Inferior parietal cortex (tissue), 1 donor: ENCODE data around the gene TCF4.

Experiments
- DNase-seq: peaks from one replicate; pipeline ENCODE4 v3.0.0-alpha.2; 2016; ENCODE audit errors: extremely low spot score

The TCF4 gene

GRCh38 chr18:55585920-55586561, 2.0 kb downstream of the TCF4 start:
- peak; percentile 80 for DNase-seq

GRCh38 chr18:55585065-55585919, 2.7 kb downstream of the TCF4 start:
- DNase-seq, result peak; percentile 68

- no peak for DNase-seq
These were observed 3.8 kb downstream of the TCF4 start for GRCh38 chr18:55584201-55584600.

GRCh38 chr18:55582325-55582724, 5.7 kb downstream of the TCF4 start:
- no peak for DNase-seq

DNA sequence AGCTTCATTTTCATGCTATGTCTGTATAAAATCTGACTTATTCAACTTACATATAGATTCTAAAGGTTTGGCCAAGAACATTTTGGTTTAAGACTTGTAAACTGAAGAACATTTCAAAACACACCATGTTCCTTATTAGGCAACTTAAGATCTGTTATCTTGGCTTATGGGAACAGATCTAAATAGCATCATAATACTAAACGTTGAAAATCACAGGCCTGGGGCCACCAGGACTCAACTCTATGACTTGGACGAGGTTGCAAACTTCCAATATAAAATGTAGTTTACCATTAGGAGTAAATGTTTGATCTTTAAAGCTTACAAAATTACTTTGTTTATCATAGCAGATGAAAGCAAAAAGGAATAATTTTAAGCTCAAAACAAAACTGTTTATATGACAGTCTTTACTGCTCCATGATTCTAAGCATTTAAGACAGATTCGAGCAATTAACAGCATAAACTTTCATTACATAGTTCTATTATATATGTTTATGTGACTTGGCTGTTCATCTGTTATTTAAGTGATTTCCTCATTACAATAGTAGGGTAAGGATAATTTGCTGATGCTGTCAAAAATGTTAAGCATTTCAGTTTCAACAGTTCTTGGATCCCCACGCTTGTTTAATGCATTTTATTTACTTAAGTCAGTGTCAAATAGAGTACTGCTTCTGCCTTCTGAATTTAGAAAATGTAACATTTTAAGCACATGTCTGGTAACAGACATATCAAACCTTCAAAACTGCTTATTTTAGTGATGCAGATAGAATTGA, 8.3 kb downstream of the TCF4 start:
- DNase-seq, result peak; percentile 37

DNA sequence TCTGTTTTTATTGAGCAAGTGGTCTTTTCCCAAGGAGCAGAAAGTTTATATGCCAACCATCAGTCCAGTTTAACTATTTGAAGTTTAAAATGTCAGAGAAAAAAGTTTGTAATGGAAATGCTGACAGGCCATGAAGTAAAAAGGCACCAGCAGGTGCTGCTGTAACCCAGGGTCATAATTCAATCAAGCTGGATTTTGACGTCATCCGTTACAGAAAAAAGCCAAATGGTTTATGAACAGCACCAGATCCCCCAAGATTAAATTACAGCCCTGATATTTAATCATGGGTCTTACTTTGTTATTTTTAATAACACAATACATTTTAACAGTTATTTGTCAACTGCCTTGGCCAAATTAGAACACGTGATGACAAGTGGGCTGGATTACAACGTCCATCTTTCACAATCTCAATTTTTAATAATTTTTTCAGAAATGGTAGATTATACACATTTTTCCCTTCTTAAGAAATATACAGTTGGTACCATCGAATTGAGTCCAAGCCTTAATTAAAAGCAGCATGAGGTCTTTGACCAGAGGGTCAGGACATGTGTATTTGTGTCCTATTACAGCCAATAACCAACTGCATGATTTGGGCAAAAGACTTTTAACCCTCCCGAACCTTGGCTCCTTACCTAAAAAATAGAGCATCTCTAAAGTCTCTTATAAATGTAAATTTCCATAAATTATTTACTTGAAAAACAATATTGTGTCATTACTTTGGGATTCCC, 10.0 kb downstream of the TCF4 start:
- DNase-seq, result no peak

DNA sequence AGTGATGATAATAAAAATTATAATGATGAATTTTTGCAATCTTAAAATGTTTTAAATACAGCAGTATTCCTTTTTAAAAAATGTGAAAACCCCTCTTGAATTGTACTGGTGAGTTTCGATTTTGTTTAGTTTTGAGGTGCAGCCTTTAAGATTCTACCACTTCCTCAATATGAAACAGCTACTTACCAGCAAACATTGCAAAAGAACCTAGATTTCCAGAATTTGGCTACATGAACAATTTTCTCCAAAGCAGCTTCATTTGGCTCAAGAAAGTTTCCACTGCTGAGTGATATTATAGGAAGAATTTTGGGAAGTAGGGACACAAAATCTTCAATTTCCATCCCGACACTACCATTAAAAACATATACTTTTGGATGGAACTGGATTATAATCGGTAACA, 12.0 kb downstream of the TCF4 start:
- no peak for DNase-seq

GRCh38 chr18:55575066-55575465, 12.9 kb downstream of the TCF4 start:
- DNase-seq, result no peak

- DNase-seq, result no peak
These were observed 14.6 kb downstream of the TCF4 start for GRCh38 chr18:55573386-55573785.

GRCh38 chr18:55570966-55571365, 17.0 kb downstream of the TCF4 start:
- no peak for DNase-seq

DNA sequence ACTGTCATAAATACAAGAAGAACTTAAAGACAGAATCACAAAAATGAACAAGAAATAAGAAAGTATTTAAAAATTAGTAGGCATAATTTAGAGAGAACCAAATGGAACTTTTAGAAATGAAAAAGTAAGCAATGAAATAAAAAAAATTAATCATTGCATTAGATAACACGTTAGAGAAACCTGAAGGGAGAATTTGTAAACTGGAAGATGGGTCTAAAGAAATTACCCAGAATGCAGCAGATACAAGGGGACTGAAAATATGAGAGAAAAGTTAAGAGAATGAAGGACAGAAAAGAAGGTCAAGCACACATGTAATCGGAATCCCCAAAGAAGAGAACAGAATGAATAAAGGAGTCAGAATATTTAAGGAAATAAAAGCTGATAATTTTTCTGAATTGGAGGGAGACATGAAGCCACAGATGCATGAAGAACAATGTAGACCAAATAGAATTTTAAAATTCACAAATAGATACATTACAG, 21.5 kb downstream of the TCF4 start:
- DNase-seq, result no peak

DNA sequence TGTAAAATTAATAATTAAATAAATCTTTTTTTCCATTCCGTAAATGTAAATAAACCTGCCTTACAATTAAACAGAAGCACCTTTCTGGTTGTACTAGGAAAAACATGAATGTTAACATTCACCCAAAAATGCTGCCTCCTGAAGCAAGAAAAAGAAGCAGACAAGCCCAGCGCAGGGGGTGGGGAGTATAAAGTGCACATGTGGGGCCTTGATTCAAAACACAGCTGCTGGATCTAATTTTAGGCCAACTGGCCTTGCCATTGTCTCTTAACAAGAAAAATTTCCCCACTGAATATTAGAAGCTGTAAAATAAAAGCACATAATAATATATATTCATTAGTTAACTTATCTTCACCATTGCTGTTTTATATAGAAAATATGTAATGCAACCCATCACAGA, 28.3 kb downstream of the TCF4 start:
- no peak for DNase-seq

GRCh38 chr18:55557211-55557610, 30.8 kb downstream of the TCF4 start:
- DNase-seq, result no peak

DNA sequence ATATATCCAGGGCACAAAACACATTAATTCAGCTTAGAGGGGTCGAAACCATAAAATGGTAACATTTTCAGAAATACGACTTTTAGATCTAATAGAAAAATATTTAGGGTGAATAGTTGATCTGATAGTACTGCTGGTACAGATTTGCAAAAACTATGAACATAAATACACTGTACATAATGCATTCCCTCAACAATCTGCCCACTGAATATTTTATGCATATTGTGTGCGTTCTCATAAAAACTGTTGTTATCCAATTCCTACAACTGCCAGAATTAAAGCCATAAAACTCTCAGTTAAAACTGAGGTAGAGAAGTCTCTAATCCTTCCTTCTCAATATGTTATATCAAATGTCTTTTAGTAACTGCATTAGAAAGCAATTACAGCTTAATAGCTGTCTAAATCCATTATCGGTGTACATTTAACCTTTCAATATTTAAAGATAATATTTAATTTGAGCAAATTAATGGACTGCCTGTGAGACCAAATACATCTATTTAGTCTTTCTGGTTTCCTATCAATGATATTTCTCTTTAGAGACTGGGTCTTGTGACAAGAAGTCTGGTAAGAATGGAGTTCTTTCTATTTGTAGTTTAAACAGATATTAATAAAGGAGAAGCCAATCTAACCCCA, 32.5 kb downstream of the TCF4 start:
- DNase-seq, result no peak

DNA sequence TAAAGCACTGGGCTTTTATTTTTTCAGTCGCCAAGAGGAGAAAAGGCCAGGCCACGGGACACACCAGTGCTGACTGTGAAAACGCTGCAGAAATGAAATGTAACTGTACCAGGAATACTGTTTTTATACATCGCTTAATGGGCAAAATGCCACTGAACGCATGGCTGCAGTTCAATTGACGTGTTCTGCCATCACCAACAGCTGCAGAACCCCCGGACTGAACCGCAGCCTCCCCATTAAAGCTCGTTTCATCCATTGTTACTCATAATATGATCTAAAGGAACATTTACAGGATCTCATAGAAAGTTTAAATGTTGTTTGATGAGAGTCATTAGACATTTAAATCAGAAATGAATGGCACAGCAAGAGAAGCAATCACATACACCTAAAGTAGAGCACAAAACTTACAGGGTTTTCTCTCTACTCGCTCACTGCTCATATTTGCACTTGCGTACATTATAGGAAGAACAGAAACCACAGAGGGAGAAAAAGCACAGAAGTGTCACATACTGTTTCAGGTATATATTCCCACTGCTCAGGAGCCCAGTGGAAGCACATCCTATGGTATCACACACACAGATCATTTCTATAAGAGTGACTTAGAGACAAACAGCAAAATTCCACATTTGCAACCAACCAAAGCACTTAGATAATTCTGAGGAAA, 35.3 kb downstream of the TCF4 start:
- DNase-seq, result no peak

- DNase-seq, result no peak
These were observed 36.8 kb downstream of the TCF4 start for GRCh38 chr18:55551227-55551626.

- no peak for DNase-seq
These were observed 37.5 kb downstream of the TCF4 start for GRCh38 chr18:55550471-55550870.

- no peak for DNase-seq
These were observed 38.4 kb downstream of the TCF4 start for GRCh38 chr18:55549474-55550104.

GRCh38 chr18:55547705-55548056, 40.3 kb downstream of the TCF4 start:
- DNase-seq, result peak; percentile 43
